H1 (cell line): Measurements from ENCODE around the gene ZBTB11. TPM values are rescaled to one million over a fixed set of nuclear protein-coding genes. Genes with fewer than 3 reads are reported as not detected.

Experiments used
- CTCF ChIA-PET: fragments of 300-600 bp; sonication (Branson Sonifier 250); formaldehyde crosslinking; loops from one replicate; lab custom pipeline; 2021; ENCODE audit not compliant: partially characterized antibody; lab: Charles Lee
- POLR2A ChIA-PET: fragments of 300-600 bp; sonication (Branson Sonifier 250); formaldehyde crosslinking; loops from one replicate; lab custom pipeline; 2021; ENCODE audit warnings: inconsistent platforms; ENCODE audit not compliant: partially characterized antibody; lab: Charles Lee
- DNase-seq, 2 experiments: peaks; one replicate each; pipeline versions ENCODE4 v3.0.0 to v3.0.0-alpha.2; 2010 to 2022; ENCODE audit warnings: low spot score in 2 of 2, low read depth in 1 of 2, mixed read lengths in 1 of 2
- FAIRE-seq: peaks from 2 replicates; lab custom pipeline; 2011; peaks lifted over from hg19 to GRCh38; lab: Jason Lieb, UNC
- H2AFZ ChIP-seq: 2 replicates; pipeline ENCODE4 v1.8.1; 2012; ENCODE audit warnings: low read length, inconsistent platforms
- H2AK5ac ChIP-seq: 2 replicates; pipeline ENCODE4 v1.6.1; 2013; ENCODE audit warnings: low read depth, low read length
- H2BK120ac ChIP-seq: replicated peaks from 2 replicates; pipeline ENCODE3; 2013; ENCODE audit warnings: low read depth, low read length, inconsistent platforms
- H2BK12ac ChIP-seq: 2 replicates; pipeline ENCODE4 v1.6.1; 2013; ENCODE audit warnings: low read depth, low read length
- H2BK15ac ChIP-seq: 2 replicates; pipeline ENCODE4 v1.6.1; 2013; ENCODE audit warnings: low read length
- H2BK20ac ChIP-seq: 2 replicates; pipeline ENCODE4 v1.6.1; 2013; ENCODE audit warnings: low read length
- H2BK5ac ChIP-seq: 2 replicates; pipeline ENCODE4 v1.6.1; 2013; ENCODE audit warnings: low read depth, low read length
- H3K14ac ChIP-seq: 2 replicates; pipeline ENCODE4 v1.6.1; 2013; ENCODE audit warnings: inconsistent platforms; ENCODE audit not compliant: insufficient read length
- H3K18ac ChIP-seq: 2 replicates; pipeline ENCODE4 v1.6.1; 2013; ENCODE audit warnings: low read length; ENCODE audit errors: extremely low read depth
- H3K23ac ChIP-seq: 2 replicates; pipeline ENCODE4 v1.6.1; 2013; ENCODE audit warnings: inconsistent platforms; ENCODE audit not compliant: insufficient read length
- H3K23me2 ChIP-seq: 2 replicates; pipeline ENCODE4 v1.6.1; 2013; ENCODE audit warnings: low read depth, low read length
- H3K27ac ChIP-seq: 2 replicates; pipeline ENCODE4 v1.6.1; 2011; ENCODE audit warnings: low read depth, low read length, inconsistent platforms
- H3K27me3 ChIP-seq, 4 experiments: replicated peaks in 1 of 4; 1 replicate in 1 of 4; 2 replicates in 3 of 4; pipeline versions ENCODE4 v1.6.1 to v1.8.1; 2011 to 2013; ENCODE audit warnings: low read length in 3 of 4, mild to moderate bottlenecking in 3 of 4, inconsistent platforms in 2 of 4, mixed read lengths in 2 of 4, moderate library complexity in 1 of 4; ENCODE audit not compliant: control insufficient read depth in 3 of 4, insufficient read depth in 3 of 4; ENCODE audit errors: extremely low read depth in 1 of 4
- H3K36me3 ChIP-seq, 4 experiments: 2 replicates each; pipeline versions ENCODE4 v1.6.1 to v1.8.1; 2011 to 2013; ENCODE audit warnings: mild to moderate bottlenecking in 4 of 4, low read length in 3 of 4, moderate library complexity in 2 of 4, control low read depth in 1 of 4, inconsistent platforms in 1 of 4; ENCODE audit not compliant: insufficient read depth in 4 of 4, control insufficient read depth in 2 of 4
- H3K4ac ChIP-seq: replicated peaks from 2 replicates; pipeline ENCODE3; 2013; ENCODE audit warnings: low read length, low read depth, mixed read lengths, inconsistent platforms; ENCODE audit not compliant: insufficient read length
- H3K4me1 ChIP-seq, 4 experiments: replicated peaks in 1 of 4; 1 replicate in 1 of 4; 2 replicates in 3 of 4; pipeline versions ENCODE4 v1.6.1 to v1.8.1; 2011 to 2013; ENCODE audit warnings: low read length in 3 of 4, inconsistent platforms in 2 of 4, mixed read lengths in 1 of 4; ENCODE audit not compliant: insufficient read depth in 4 of 4, control insufficient read depth in 3 of 4
- H3K4me2 ChIP-seq, 2 experiments: 2 replicates each; pipeline versions ENCODE4 v1.6.1 to v1.8.1; 2011 to 2013; ENCODE audit warnings: low read depth in 2 of 2, low read length in 2 of 2, control low read depth in 1 of 2, inconsistent platforms in 1 of 2, mild to moderate bottlenecking in 1 of 2; ENCODE audit not compliant: insufficient read depth in 1 of 2
- H3K4me3 ChIP-seq, 4 experiments: fragments of 200-600, 300-600 bp in 1 of 4; sonication (generic), shearing (Covaris generic), sonication (Bioruptor Twin) in 1 of 4; 2 replicates each; pipeline versions ENCODE4 v1.5.1 to v1.8.1; 2011 to 2016; ENCODE audit warnings: low read length in 4 of 4, low read depth in 3 of 4, control low read depth in 2 of 4, inconsistent platforms in 2 of 4, mild to moderate bottlenecking in 2 of 4, mixed read lengths in 1 of 4, moderate library complexity in 1 of 4; ENCODE audit not compliant: insufficient read depth in 2 of 4; ENCODE audit errors: extremely low read depth in 1 of 4
- H3K56ac ChIP-seq: replicated peaks from 2 replicates; pipeline ENCODE3; 2013; ENCODE audit warnings: low read depth, mild to moderate bottlenecking, mixed read lengths, low read length, inconsistent platforms; ENCODE audit not compliant: insufficient read length
- H3K79me1 ChIP-seq: 2 replicates; pipeline ENCODE4 v1.6.1; 2013; ENCODE audit warnings: low read depth, low read length, control low read depth
- H3K79me2 ChIP-seq, 2 experiments: 2 replicates each; pipeline versions ENCODE4 v1.6.1 to v1.8.1; 2012 to 2013; ENCODE audit warnings: low read length in 2 of 2, mild to moderate bottlenecking in 2 of 2, inconsistent platforms in 1 of 2; ENCODE audit not compliant: insufficient read depth in 2 of 2, control insufficient read depth in 1 of 2
- H3K9ac ChIP-seq, 4 experiments: replicated peaks in 1 of 4; 1 replicate in 1 of 4; 2 replicates in 3 of 4; pipeline versions ENCODE4 v1.6.1 to v1.8.1; 2011 to 2013; ENCODE audit warnings: low read depth in 3 of 4, low read length in 3 of 4, control low read depth in 2 of 4, mild to moderate bottlenecking in 2 of 4, moderate library complexity in 2 of 4, inconsistent platforms in 1 of 4; ENCODE audit errors: extremely low read depth in 1 of 4
- H3K9me3 ChIP-seq, 2 experiments: 2 replicates each; pipeline versions ENCODE4 v1.6.1 to v1.8.1; 2012 to 2013; ENCODE audit warnings: mild to moderate bottlenecking in 2 of 2, moderate library complexity in 2 of 2, control low read depth in 1 of 2, inconsistent platforms in 1 of 2, low read depth in 1 of 2, low read length in 1 of 2, mixed read lengths in 1 of 2; ENCODE audit not compliant: insufficient read depth in 2 of 2
- H4K20me1 ChIP-seq, 2 experiments: replicated peaks in 1 of 2; 2 replicates each; pipeline versions ENCODE3 to v1.8.1; 2011 to 2013; ENCODE audit warnings: inconsistent platforms in 2 of 2, low read length in 2 of 2, mild to moderate bottlenecking in 1 of 2; ENCODE audit not compliant: insufficient read depth in 2 of 2, control insufficient read depth in 1 of 2
- H4K5ac ChIP-seq: 2 replicates; pipeline ENCODE4 v1.6.1; 2013; ENCODE audit warnings: low read length, low read depth, mixed read lengths, inconsistent platforms; ENCODE audit not compliant: insufficient read length
- H4K8ac ChIP-seq: 2 replicates; pipeline ENCODE4 v1.8.0; 2013; ENCODE audit warnings: mild to moderate bottlenecking, moderate library complexity, low read length, inconsistent platforms; ENCODE audit not compliant: insufficient read depth; ENCODE audit errors: extremely low read depth
- H4K91ac ChIP-seq: replicated peaks from 2 replicates; pipeline ENCODE3; 2013; ENCODE audit warnings: low read length, mixed read lengths, inconsistent platforms; ENCODE audit not compliant: insufficient read length
- ASH2L ChIP-seq: fragments of 200-600, 300-600 bp; sonication (generic); IDR thresholded peaks from one replicate; pipeline ENCODE4 v1.7.1; 2017; ENCODE audit warnings: low read length
- CBX5 ChIP-seq: fragments of 300-800, 300-1000 bp; sonication (generic); IDR thresholded peaks from 2 replicates; pipeline ENCODE4 v1.7.1; 2016; ENCODE audit warnings: antibody characterized with exemption, low read length, low read depth
- EP300 ChIP-seq, 2 experiments: IDR thresholded peaks; 1 replicate in 1 of 2; 2 replicates in 1 of 2; pipeline ENCODE4 v1.6.1; 2011 to 2012; ENCODE audit warnings: low read depth in 2 of 2, low read length in 2 of 2, mild to moderate bottlenecking in 2 of 2, borderline replicate concordance in 1 of 2, inconsistent platforms in 1 of 2, moderate library complexity in 1 of 2
- EZH2 ChIP-seq: fragments of 200-600 bp; sonication (generic); IDR thresholded peaks from 2 replicates; pipeline ENCODE4 v1.7.1; 2012; ENCODE audit warnings: low read depth, mild to moderate bottlenecking, moderate library complexity, low read length, inconsistent platforms; ENCODE audit not compliant: severe bottlenecking
- GABPA ChIP-seq: IDR thresholded peaks from 2 replicates; pipeline ENCODE4 v1.6.1; 2011; ENCODE audit warnings: mild to moderate bottlenecking, low read length, moderate library complexity, borderline replicate concordance; ENCODE audit not compliant: insufficient read depth
- JUN ChIP-seq: IDR thresholded peaks from 2 replicates; pipeline ENCODE4 v1.6.1; 2011; ENCODE audit warnings: low read depth, mild to moderate bottlenecking, improper control_type of control experiment, low read length
- NANOG ChIP-seq: IDR thresholded peaks from 2 replicates; pipeline ENCODE4 v1.6.1; 2011; ENCODE audit warnings: low read length, low read depth, mild to moderate bottlenecking, inconsistent platforms; ENCODE audit not compliant: insufficient read depth, poor library complexity, severe bottlenecking
- RXRA ChIP-seq: IDR thresholded peaks from 2 replicates; pipeline ENCODE4 v1.6.1; 2011; ENCODE audit warnings: low read depth, mild to moderate bottlenecking, low read length, moderate library complexity; ENCODE audit not compliant: insufficient read depth
- TAF1 ChIP-seq: IDR thresholded peaks from 2 replicates; pipeline ENCODE4 v1.6.1; 2011; ENCODE audit warnings: mild to moderate bottlenecking, low read depth, low read length
- TEAD4 ChIP-seq: IDR thresholded peaks from 2 replicates; pipeline ENCODE4 v1.6.1; 2012; ENCODE audit warnings: low read depth, low read length, inconsistent platforms, mixed read lengths
- USF2 ChIP-seq: IDR thresholded peaks from 2 replicates; pipeline ENCODE4 v1.6.1; 2011; ENCODE audit warnings: low read length, improper control_type of control experiment
- WGBS, 2 experiments: shearing (Covaris generic) in 1 of 2; methylation state at CpG; one replicate each; pipeline versions ENCODE4 v1.1.6 to v1.1.7; 2013 to 2015; ENCODE audit warnings: low lambda C conversion rate in 2 of 2, mixed read lengths in 2 of 2, inconsistent platforms in 1 of 2, low coverage in 1 of 2, missing lambda C conversion rate in 1 of 2; ENCODE audit not compliant: insufficient replicate concordance in 2 of 2, insufficient coverage in 1 of 2, insufficient read length in 1 of 2; ENCODE audit errors: extremely low coverage in 1 of 2, missing lambda C conversion rate in 1 of 2; 5-methylcytosine and 5-hydroxymethylcytosine counted together
- polyA plus RNA-seq, 7 experiments: library from polyadenylated mRNA; depleted of rRNA in 3 of 7; stranded (reverse) in 5 of 7; unstranded in 2 of 7; fragments of >200 nt in 5 of 7; fragments of 200-250 nt in 2 of 7; gene quantifications; 1 replicate in 5 of 7; 2 replicates in 1 of 7; 4 replicates in 1 of 7; pipeline versions ENCODE4 v1.2.1 to v1.2.3, GENCODE V29; 2011 to 2013; ENCODE audit warnings: missing spikeins in 2 of 7, mixed read lengths in 2 of 7
- total RNA-seq: library from RNA; stranded (reverse); fragmentation: NEBNext Ultra II Directional; extraction: Animal tissue kit (Norgen Biotek cat#: 25700); gene quantifications from 2 replicates; pipeline ENCODE4 v1.2.1, GENCODE V29; 2021
- TF ChIP-seq, protein P1 (sequence below): IDR thresholded peaks from 2 replicates; pipeline ENCODE4 v1.6.1; 2011; ENCODE audit warnings: low read depth, mild to moderate bottlenecking, low read length; ENCODE audit not compliant: insufficient read depth

The ZBTB11 gene
- total and polyA plus RNA-seq, 2 of the 8 experiments (the other 6 are each of a cell fraction or from before 2014, with no cell fraction given): 3.0 to 14.0 TPM

DNA sequence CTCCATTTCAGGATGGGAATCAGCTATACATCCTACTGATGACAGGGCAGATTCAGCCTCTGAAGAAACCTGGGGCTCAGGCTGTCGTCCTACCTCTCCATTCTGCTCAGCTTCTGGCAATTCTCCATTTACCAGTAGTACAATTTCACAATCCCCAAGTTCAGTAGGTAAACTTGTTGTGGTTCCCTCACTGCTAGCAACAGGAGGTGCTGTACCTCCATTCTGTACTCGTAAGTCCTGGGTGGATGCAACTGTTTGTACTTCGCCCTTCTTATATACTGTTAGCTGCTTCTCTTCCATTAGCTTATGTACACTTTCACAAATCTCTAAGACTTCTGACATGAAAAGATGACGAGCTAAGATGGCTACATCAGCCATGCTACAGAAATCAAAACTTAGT is 11.6 kb downstream of the ZBTB11 start:
- H4K8ac ChIP-seq: no peak overlapping the region
- FAIRE-seq (no peak), DNase-seq (no peak)
- POLR2A ChIA-PET: interaction anchor here (1.3 to 18.4 kb wide), 4 partner anchors 9 to 91 kb away, joined by 3 to 308 read pairs (median 13); partner anchors contain the start of genes PCNP, RPL24 and ZBTB11
- H3K79me1 ChIP-seq: no peaks in the 10 kb centered on the region
- H2BK5ac ChIP-seq: no peak overlapping the region
- no peaks in the 10 kb centered on the region for H3K27me3 ChIP-seq
- H4K5ac ChIP-seq: no peak overlapping the region
- H3K23me2 ChIP-seq: no peaks in the 10 kb centered on the region
- no peak overlapping the region for H2BK120ac ChIP-seq
- no peak overlapping the region for H3K4ac ChIP-seq
- H2BK15ac ChIP-seq: no peak overlapping the region
- no peaks in the 10 kb centered on the region for H3K4me1 ChIP-seq
- H3K4me3 ChIP-seq: no peak overlapping the region
- peaks cover 0 to 1% of the 10 kb centered on the region in 2 experiments for H4K20me1 ChIP-seq
- H2BK12ac ChIP-seq: no peak overlapping the region
- H3K9ac ChIP-seq: no peak overlapping the region
- no peak overlapping the region for H3K14ac ChIP-seq
- H3K18ac ChIP-seq: no peak overlapping the region
- no peaks in the 10 kb centered on the region for H3K9me3 ChIP-seq
- no peak overlapping the region for H3K4me2 ChIP-seq
- no peak overlapping the region for H3K23ac ChIP-seq
- H2AFZ ChIP-seq: no peak overlapping the region
- no peak overlapping the region for H2AK5ac ChIP-seq
- no peak overlapping the region for H3K56ac ChIP-seq
- H3K79me2 ChIP-seq: no peaks in the 10 kb centered on the region
- H4K91ac ChIP-seq: no peak overlapping the region
- WGBS, 2 experiments: 83% methylated on average over 4 of the region's 4 CpGs; no CpG with 5 or more reads in 1 of the 2 experiments
- CTCF ChIA-PET: interaction anchor here (0.6 to 2.2 kb wide), 8 partner anchors 8 to 149 kb away, joined by 3 to 7 read pairs (median 4); partner anchors contain the start of gene ZBTB11
- H2BK20ac ChIP-seq: no peak overlapping the region
- H3K36me3 ChIP-seq: peaks cover 3 to 53% (median 23%) of the 10 kb centered on the region in 4 experiments; a peak in 7 of 8 replicates
- H3K27ac ChIP-seq: no peak overlapping the region
- TF ChIP-seq CBX5 (no peak), USF2 (no peak), RXRA (no peak), TEAD4 (no peak), JUN (no peak), NANOG (no peak), GABPA (no peak), TAF1 (no peak), EZH2 (no peak), ASH2L (no peak), EP300 (IDR thresholded peaks at IDR 0.05; ENCODE audit: borderline replicate concordance in 1 of 2, low read depth in 2 of 2, low read length in 2 of 2) (no peak)
- TF ChIP-seq, protein P1, sequence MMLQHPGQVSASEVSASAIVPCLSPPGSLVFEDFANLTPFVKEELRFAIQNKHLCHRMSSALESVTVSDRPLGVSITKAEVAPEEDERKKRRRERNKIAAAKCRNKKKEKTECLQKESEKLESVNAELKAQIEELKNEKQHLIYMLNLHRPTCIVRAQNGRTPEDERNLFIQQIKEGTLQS: no peak
